Esophagus squamous epithelium (tissue), 5 donors: ENCODE data around the gene PAGR1. TPM values are rescaled to one million over a fixed set of nuclear protein-coding genes. Genes with fewer than 3 reads are reported as not detected.
A peak's percentile ranks its signal among the peaks of the same experiment; 100 is the strongest.

ENCODE experiments used
- DNase-seq: peaks from one replicate; lab custom pipeline; 2025; lab: John Stamatoyannopoulos, UW
- H3K27ac ChIP-seq, 4 donors: fragments of 200-600 bp; sonication (generic); one replicate each; pipeline ENCODE4 v1.5.1; 2016 to 2019; ENCODE audit warnings: mild to moderate bottlenecking in 1 of 4
- H3K27me3 ChIP-seq, 4 donors: fragments of 200-600 bp; sonication (generic); 1 replicate in 3 of 4; 2 replicates in 1 of 4; pipeline versions ENCODE4 v1.5.1 to v1.6.0; 2017 to 2021; ENCODE audit warnings: antibody characterized with exemption in 1 of 4
- H3K36me3 ChIP-seq, 3 donors: fragments of 200-600 bp; sonication (generic); one replicate each; pipeline ENCODE4 v1.5.1; 2016 to 2019
- H3K4me1 ChIP-seq, 3 donors: fragments of 200-600 bp; sonication (generic); one replicate each; pipeline ENCODE4 v1.5.1; 2017 to 2019
- H3K4me3 ChIP-seq, 4 donors: fragments of 200-600 bp; sonication (generic); 1 replicate in 3 of 4; 2 replicates in 1 of 4; pipeline ENCODE4 v1.5.1; 2016 to 2019; ENCODE audit warnings: mild to moderate bottlenecking in 2 of 4, moderate library complexity in 1 of 4
- H3K9me3 ChIP-seq, 3 donors: fragments of 200-600 bp; sonication (generic); one replicate each; pipeline ENCODE4 v1.5.1; 2016 to 2019
- POLR2A ChIP-seq, 4 donors: fragments of 450-650 bp; IDR thresholded peaks; one replicate each; pipeline ENCODE4 v1.6.1; 2017; ENCODE audit warnings: antibody characterized with exemption in 4 of 4, mild to moderate bottlenecking in 4 of 4, moderate library complexity in 3 of 4
- WGBS, 2 donors: methylation state at CpG; one replicate each; pipeline ENCODE4 v1.1.5; 2018; 5-methylcytosine and 5-hydroxymethylcytosine counted together
- intact Hi-C: fragments of 100-400 bp; cut with DNase I; formaldehyde crosslinking; loops from one replicate; pipeline ENCODE4 v1.15.0; 2022
- total RNA-seq, 4 donors: library from RNA; depleted of rRNA; stranded (reverse); fragments of >200 nt; gene quantifications; one replicate each; pipeline ENCODE4 v1.1.0, GENCODE V29; 2016
- TF ChIP-seq, protein P1 (sequence below), 6 experiments: fragments of 450-650 bp in 4 of 6; fragments of 200-600 bp in 2 of 6; sonication (generic) in 2 of 6; IDR thresholded peaks; one replicate each; pipeline ENCODE4 v1.5.1; 2016 to 2019; ENCODE audit warnings: antibody characterized with exemption in 6 of 6, mild to moderate bottlenecking in 4 of 6, moderate library complexity in 4 of 6
- donor health status: DM: yes; HTN: yes; CAD: no.

The PAGR1 gene
- total RNA-seq, 4 donors from 2014 or later: 25.4 to 37.6 (median 32.8) TPM

DNA sequence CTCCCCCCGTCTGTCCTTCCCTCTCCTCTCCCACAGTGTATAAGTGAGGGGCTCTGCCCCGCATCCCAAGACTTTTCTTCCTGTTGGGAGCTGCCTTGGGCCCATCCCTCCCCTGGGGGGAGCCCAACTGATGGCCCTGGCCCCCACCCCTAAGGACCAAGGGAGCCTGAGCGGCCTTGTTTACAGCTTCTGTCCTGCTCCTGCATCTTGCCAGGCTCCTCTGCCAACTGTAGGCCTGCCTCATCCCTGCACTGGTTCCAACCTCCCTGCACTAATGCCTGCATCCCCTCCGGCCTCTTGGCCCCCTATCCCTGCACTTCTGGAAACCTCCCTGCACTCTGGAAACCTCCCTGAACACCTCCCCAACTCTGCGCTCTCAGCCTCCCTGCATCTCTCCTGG lies 1.4 kb upstream of the PAGR1 start:
- intact Hi-C loops: no loop called here
- Histone ChIP-seq H3K4me3 (no peak overlapping the region), H3K27ac (peak overlapping the region; percentile 93 to 97 (median 96)), H3K27me3 (peaks cover 0 to 17% (median 0%) of the 10 kb centered on the region in 4 donors), H3K9me3 (no peaks in the 10 kb centered on the region), H3K36me3 (peaks cover 4 to 30% (median 5%) of the 10 kb centered on the region in 3 donors), H3K4me1 (peaks cover 45 to 90% (median 72%) of the 10 kb centered on the region in 3 donors)
- TF ChIP-seq, protein P1, sequence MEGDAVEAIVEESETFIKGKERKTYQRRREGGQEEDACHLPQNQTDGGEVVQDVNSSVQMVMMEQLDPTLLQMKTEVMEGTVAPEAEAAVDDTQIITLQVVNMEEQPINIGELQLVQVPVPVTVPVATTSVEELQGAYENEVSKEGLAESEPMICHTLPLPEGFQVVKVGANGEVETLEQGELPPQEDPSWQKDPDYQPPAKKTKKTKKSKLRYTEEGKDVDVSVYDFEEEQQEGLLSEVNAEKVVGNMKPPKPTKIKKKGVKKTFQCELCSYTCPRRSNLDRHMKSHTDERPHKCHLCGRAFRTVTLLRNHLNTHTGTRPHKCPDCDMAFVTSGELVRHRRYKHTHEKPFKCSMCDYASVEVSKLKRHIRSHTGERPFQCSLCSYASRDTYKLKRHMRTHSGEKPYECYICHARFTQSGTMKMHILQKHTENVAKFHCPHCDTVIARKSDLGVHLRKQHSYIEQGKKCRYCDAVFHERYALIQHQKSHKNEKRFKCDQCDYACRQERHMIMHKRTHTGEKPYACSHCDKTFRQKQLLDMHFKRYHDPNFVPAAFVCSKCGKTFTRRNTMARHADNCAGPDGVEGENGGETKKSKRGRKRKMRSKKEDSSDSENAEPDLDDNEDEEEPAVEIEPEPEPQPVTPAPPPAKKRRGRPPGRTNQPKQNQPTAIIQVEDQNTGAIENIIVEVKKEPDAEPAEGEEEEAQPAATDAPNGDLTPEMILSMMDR (IDR thresholded peaks at IDR 0.05): no peak
- no peak for TF ChIP-seq POLR2A (IDR thresholded peaks at IDR 0.05)
- 84 to 89% methylated on average over 3 to 5 of the region's 5 CpGs for WGBS, 2 donors
- no peak for DNase-seq

GRCh38 chr16:29815032-29815721 lies 775 bp upstream of the PAGR1 start:
- intact Hi-C loops: no loop called here

GRCh38 chr16:29816694-29817441 lies 916 bp downstream of the PAGR1 start:
- peaks cover 0 to 14% (median 0%) of the 10 kb centered on the region in 4 donors for H3K27me3 ChIP-seq
- WGBS, 2 donors: 1% methylated on average over 17 to 27 of the region's 37 CpGs
- H3K9me3 ChIP-seq: no peaks in the 10 kb centered on the region
- DNase-seq: no peak
- peak overlapping the region; percentile 67 to 86 (median 80) for H3K4me3 ChIP-seq
- intact Hi-C loops: no loop called here
- TF ChIP-seq POLR2A (IDR thresholded peaks at IDR 0.05): no peak
- TF ChIP-seq, protein P1 (IDR thresholded peaks at IDR 0.05): peak in 1 of 6 experiments; percentile 26
- peaks cover 0 to 22% (median 0%) of the 10 kb centered on the region in 3 donors for H3K36me3 ChIP-seq
- H3K27ac ChIP-seq: peak overlapping the region; percentile 93 to 97 (median 96)
- H3K4me1 ChIP-seq: peaks cover 43 to 90% (median 65%) of the 10 kb centered on the region in 3 donors

More at GRCh38 chr16:29815032-29815721, 775 bp upstream of the PAGR1 start:
- H3K27ac ChIP-seq: peak overlapping the region; percentile 93 to 97 (median 96)
- no peak for TF ChIP-seq POLR2A (IDR thresholded peaks at IDR 0.05)
- TF ChIP-seq, protein P1 (IDR thresholded peaks at IDR 0.05): no peak
- peaks cover 0 to 26% (median 0%) of the 10 kb centered on the region in 3 donors for H3K36me3 ChIP-seq
- H3K4me1 ChIP-seq: peaks cover 45 to 90% (median 72%) of the 10 kb centered on the region in 3 donors
- H3K27me3 ChIP-seq: peaks cover 0 to 17% (median 0%) of the 10 kb centered on the region in 4 donors
- no peaks in the 10 kb centered on the region for H3K9me3 ChIP-seq
- no peak for DNase-seq
- H3K4me3 ChIP-seq: peak overlapping the region; percentile 67 to 86 (median 80)
- 7 to 8% methylated on average over 9 to 26 of the region's 39 CpGs for WGBS, 2 donors

GRCh38 chr16:29818082-29818481 lies 2.1 kb downstream of the PAGR1 start:
- peaks cover 45 to 90% (median 65%) of the 10 kb centered on the region in 3 donors for H3K4me1 ChIP-seq
- H3K27me3 ChIP-seq: peaks cover 0 to 2% (median 0%) of the 10 kb centered on the region in 4 donors
- TF ChIP-seq, protein P1 (IDR thresholded peaks at IDR 0.05): no peak
- no peak for TF ChIP-seq POLR2A (IDR thresholded peaks at IDR 0.05)
- no peak overlapping the region for H3K27ac ChIP-seq
- intact Hi-C loops: no loop called here
- peaks cover 0 to 22% (median 3%) of the 10 kb centered on the region in 3 donors for H3K36me3 ChIP-seq
- no peak for DNase-seq
- 45 to 70% methylated on average over 4 of the region's 4 CpGs for WGBS, 2 donors
- no peaks in the 10 kb centered on the region for H3K9me3 ChIP-seq
- no peak overlapping the region for H3K4me3 ChIP-seq
